ENCODE results near the gene MEN1.

GRCh38 chr11:64810891-64811272 lies 531 bp upstream of the MEN1 start:
- TF ChIP-seq CTCF (IDR thresholded peaks at IDR 0.05; ENCODE audit: low read length) (no peak), EZH2 (IDR thresholded peaks at IDR 0.05; ENCODE audit: borderline replicate concordance, low read length) (no peak)

Data from OCI-LY1 (cell line).